ENCODE data around the gene CHAF1B.

CHAF1B gene

DNA sequence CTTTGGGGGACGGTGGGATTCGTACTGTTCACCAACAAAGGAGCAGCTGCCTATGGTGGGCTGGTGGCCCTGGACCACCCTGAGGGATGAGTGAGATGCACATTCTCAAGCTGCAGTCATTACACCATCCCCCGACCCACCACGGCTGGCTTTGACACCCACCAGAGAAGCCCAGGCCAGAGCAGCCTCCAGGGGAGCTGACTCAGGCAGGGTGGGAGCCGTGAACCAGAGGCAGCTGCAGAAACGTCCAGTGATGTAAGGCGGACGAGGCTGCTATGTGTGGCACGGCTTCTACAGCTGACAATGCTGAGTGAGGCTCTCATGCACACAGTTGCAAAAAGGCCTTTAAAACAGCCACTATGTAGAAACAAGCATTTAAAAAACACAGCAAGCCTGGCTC is 40.1 kb downstream of the CHAF1B start:
- Histone ChIP-seq H3K4me1 (peaks cover 3% of the 10 kb centered on the region; the same call in 1 of the 2 replicates), H3K36me3 (replicated peaks) (peaks cover under 1% of the 10 kb centered on the region), H3K4me3 (no peak overlapping the region), H3K27me3 (ENCODE audit: low read depth) (no peaks in the 10 kb centered on the region), H3K9me3 (no peaks in the 10 kb centered on the region)
- in situ Hi-C loops (cut with MboI; ENCODE audit: low sequenced_read_pairs): no loop called here
- DNase-seq (ENCODE audit: low spot score in 2 of 2): no peak

DNA sequence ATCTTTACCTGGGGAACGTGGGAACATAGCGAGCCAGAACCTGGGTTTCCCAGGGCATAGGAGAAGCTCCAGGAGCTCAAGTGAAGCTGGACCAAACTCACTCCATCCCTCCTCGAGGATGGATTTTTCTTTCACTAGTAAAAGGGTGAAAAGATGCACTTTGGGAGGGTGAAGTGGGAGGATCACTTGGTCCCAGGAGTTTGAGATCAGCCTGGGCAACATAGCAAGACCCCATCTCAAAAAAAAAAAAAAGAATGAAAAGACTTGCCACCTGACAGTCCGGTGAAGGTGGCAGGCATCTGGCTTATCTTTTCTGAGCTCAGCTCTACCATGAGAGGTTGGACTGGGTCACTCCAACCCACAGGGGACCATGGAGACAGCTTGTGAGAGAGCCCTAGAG is 42.3 kb downstream of the CHAF1B start:
- no peaks in the 10 kb centered on the region for H3K27me3 ChIP-seq (ENCODE audit: low read depth)
- no peaks in the 10 kb centered on the region; the same call in 1 of the 2 replicates for H3K36me3 ChIP-seq (replicated peaks)
- no peak for DNase-seq (ENCODE audit: low spot score in 2 of 2)
- H3K4me1 ChIP-seq: peaks cover 3% of the 10 kb centered on the region; the same call in 1 of the 2 replicates
- in situ Hi-C loops (cut with MboI; ENCODE audit: low sequenced_read_pairs): no loop called here
- H3K4me3 ChIP-seq: no peak overlapping the region
- H3K9me3 ChIP-seq: no peaks in the 10 kb centered on the region

DNA sequence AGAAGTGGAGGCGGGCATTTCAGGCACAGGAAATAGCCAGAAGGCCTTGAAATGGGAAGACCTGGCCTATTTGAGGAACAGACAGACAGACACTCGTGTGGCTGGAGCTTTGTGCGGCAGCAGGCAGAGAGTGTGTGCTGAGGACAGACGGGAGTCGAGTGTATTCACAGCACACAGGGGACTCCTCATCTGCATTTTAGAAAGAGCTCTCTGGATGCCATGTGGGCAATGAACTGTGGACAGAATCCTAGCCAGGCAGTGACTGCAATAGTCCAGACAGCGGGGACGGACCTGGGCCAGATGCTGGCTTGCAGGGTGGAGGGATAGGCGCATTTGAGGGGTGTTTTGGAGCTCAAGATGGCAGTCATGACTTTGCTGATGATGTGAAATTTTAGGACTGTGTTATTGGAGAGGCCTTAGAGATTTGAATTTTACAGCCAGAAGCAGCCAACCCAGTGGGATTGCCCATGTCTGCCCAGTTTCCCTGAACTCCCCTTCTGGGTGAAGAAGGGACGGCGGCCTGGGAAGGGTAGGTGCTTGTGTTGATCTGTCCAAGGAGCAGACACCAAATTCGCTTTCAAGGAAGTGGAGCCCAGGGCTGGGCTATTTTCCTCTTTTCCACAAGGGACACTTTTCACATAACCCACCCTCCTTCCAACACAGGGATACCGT is 43.7 kb downstream of the CHAF1B start:
- no peaks in the 10 kb centered on the region for H3K27me3 ChIP-seq (ENCODE audit: low read depth)
- H3K4me3 ChIP-seq: no peak overlapping the region
- DNase-seq (ENCODE audit: low spot score in 2 of 2): no peak

DNA sequence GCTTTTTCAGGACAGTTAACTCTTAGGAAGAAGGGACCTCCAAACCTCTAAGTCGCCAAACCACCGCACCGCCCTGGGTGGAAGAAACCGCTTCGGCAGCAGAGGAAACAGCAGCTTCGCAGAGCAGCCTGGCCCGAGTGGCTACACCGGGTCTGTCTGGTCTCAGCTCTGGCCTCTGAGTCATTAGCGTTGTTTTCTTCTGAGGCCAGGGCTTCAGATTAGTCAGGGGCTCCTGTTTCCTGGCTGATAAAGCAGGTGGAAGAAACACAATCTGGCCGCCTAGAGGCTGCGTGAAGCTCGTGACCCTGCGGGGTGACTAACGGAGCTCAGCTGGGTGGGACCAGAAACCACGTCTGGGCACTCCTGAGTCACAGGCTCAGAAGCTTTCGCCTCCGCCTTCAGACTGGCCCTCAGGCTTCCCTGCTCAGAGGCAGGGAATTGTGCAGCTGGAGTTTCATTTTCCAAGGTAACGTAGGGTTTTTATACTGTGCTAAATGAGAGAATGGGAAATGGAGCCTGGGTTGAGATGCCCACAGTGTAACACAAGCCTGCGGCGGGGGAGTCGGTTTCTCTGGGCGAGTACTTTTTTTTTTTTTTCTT is 44.9 kb downstream of the CHAF1B start:
- Histone ChIP-seq H3K36me3 (replicated peaks) (no peaks in the 10 kb centered on the region), H3K9me3 (no peaks in the 10 kb centered on the region), H3K4me1 (peaks cover 3% of the 10 kb centered on the region; the same call in 1 of the 2 replicates), H3K27me3 (ENCODE audit: low read depth) (no peaks in the 10 kb centered on the region), H3K4me3 (no peak overlapping the region)
- DNase-seq (ENCODE audit: low spot score in 2 of 2): peak in 1 of 2 experiments; percentile 50
- in situ Hi-C loops (cut with MboI; ENCODE audit: low sequenced_read_pairs): no loop called here

More for the DNA sequence above, 43.7 kb downstream of the CHAF1B start:
- H3K4me1 ChIP-seq: peaks cover 3% of the 10 kb centered on the region; the same call in 1 of the 2 replicates
- in situ Hi-C loops (cut with MboI; ENCODE audit: low sequenced_read_pairs): no loop called here
- no peaks in the 10 kb centered on the region for H3K9me3 ChIP-seq
- no peaks in the 10 kb centered on the region for H3K36me3 ChIP-seq (replicated peaks)

DNA sequence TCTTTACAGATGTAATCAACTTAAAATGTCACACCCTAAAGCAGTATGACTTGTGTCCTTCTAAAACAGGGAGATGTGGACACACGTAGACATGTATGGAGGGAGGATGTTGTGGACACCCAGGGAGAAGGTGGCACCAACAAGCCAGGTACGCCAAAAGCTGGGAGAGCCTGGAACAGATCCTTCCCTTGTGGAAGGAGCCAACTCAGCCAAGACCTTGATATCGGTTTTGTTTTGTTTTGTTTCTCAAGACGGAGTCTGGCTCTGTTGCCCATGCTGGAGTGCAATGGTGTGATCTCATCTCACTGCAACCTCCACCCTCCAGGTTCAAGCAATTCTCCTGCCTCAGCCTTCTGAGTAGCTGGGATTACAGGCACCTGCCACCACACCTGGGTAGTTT is 45.6 kb downstream of the CHAF1B start:
- Histone ChIP-seq H3K4me3 (no peak overlapping the region), H3K36me3 (replicated peaks) (no peaks in the 10 kb centered on the region), H3K9me3 (no peaks in the 10 kb centered on the region), H3K27me3 (ENCODE audit: low read depth) (no peaks in the 10 kb centered on the region), H3K4me1 (peaks cover 3% of the 10 kb centered on the region; the same call in 1 of the 2 replicates)
- no peak for DNase-seq (ENCODE audit: low spot score in 2 of 2)
- in situ Hi-C loops (cut with MboI; ENCODE audit: low sequenced_read_pairs): no loop called here

DNA sequence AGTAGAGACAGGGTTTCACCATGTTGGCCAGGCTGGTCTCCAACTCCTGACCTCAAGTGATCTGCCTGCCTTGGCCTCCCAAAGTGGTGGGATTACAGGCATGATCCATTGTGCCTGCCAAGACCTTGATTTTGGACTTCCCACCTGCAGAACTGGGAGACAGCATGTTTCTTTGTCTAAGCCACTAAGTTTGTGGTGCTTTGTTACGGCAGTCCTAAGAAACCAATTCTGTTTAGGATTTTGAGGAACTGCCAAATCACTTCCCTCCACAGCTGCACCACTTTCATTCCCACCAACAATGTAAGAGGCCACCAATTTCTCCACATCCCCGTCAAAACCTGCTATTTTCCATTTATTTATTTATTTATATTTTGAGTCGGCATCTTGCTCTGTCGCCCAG is 46.1 kb downstream of the CHAF1B start:
- H3K4me3 ChIP-seq: no peak overlapping the region
- no peaks in the 10 kb centered on the region for H3K27me3 ChIP-seq (ENCODE audit: low read depth)
- no peak for DNase-seq (ENCODE audit: low spot score in 2 of 2)
- in situ Hi-C loops (cut with MboI; ENCODE audit: low sequenced_read_pairs): no loop called here
- H3K36me3 ChIP-seq (replicated peaks): no peaks in the 10 kb centered on the region
- no peaks in the 10 kb centered on the region for H3K9me3 ChIP-seq
- H3K4me1 ChIP-seq: peaks cover 3% of the 10 kb centered on the region; the same call in 1 of the 2 replicates

DNA sequence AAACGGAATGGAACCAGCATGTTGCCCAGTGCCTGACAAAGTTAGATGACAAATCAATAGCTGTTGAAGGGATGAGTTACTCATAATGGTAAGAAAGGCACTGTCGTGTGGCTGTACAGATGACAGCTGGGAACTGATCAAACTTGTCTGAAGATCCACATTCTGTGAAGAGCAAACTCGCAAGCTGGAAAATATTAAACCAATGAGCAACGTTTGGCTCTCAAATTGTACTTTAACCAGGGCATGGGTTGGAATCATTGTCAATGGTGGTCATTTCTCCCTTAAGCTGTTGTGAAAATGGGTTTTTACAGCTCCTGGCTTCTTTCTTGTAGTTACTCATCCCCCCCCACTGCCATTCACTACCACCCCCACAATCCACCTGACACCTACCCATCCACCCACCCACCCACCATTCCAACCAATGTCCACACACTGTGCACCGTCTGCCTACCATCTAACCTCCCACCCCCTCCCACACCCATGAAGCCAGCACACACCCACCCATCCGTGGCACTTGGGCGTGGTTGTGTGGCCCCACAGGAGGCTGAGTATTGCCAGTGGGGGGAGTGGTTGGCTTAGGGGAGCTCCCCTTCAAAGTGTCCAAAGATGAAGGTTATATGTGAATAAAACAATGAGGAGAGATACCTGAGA is 48.0 kb downstream of the CHAF1B start:
- Histone ChIP-seq H3K4me1 (peaks cover 3% of the 10 kb centered on the region; the same call in 1 of the 2 replicates), H3K9me3 (no peaks in the 10 kb centered on the region), H3K36me3 (replicated peaks) (no peaks in the 10 kb centered on the region), H3K27me3 (ENCODE audit: low read depth) (no peaks in the 10 kb centered on the region), H3K4me3 (no peak overlapping the region)
- DNase-seq (ENCODE audit: low spot score in 2 of 2): no peak
- in situ Hi-C loops (cut with MboI; ENCODE audit: low sequenced_read_pairs): no loop called here

DNA sequence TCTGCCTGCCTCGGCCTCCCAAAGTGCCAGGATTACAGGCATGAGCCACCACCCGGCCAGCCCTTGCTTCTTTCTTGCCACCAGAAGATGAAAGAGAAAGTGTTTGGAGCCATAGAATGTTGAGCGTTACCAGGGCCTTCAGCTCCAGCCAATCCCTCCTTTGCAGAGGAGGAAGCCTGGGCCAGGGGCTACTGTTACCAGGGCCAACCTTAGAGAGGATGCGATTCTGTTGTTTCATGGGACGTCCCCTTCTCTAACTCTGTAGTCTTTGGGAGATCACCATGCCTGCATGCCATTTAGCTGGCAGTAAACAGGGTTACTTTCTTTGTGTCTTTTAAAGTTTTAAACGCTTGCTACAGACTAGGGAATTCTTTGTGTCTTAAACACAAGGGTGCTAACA is 49.0 kb downstream of the CHAF1B start:
- Histone ChIP-seq H3K9me3 (no peaks in the 10 kb centered on the region), H3K4me3 (no peak overlapping the region), H3K4me1 (peaks cover 3% of the 10 kb centered on the region; the same call in 1 of the 2 replicates), H3K36me3 (replicated peaks) (no peaks in the 10 kb centered on the region), H3K27me3 (ENCODE audit: low read depth) (no peaks in the 10 kb centered on the region)
- in situ Hi-C loops (cut with MboI; ENCODE audit: low sequenced_read_pairs): no loop called here
- DNase-seq (ENCODE audit: low spot score in 2 of 2): no peak

DNA sequence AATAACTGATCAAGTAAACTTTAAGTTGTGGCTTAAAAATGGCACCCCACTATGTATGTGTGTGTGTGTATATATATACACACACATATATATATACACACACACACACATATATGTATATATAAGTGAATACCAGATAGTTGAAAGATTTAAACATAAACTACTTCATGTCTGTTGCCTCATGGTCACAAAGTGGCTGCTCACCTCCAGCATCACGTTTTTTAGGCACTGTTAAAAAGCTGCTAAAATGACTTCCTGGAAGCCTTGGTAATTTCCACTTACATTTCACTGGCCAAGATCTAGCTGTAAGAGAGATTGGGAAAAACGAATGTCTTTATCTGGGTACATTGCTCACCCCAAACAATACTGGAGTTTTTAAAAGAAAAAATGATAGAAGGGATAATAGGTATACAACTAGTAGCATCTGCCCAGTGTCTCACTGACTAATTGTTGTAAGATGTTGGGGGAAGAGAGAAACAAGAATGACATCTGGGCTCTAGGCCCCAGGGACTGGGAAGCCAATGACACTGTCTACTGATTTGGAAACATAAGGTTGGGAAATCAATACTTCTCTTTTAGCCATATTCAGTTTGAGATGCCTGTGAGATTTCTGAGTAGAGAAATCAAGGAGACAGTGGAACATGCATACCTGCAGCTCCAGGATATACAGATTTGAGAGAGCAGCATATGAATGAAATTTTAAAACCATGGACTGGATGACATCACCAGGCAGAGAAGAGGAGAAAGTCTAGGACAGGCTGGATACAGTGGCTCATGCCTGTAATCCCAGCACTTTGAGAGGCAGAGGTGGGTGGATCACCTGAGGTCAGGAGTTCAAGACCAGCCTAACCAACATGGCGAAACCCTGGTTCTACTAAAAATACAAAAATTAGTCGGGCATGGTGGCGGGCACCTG is 51.9 kb downstream of the CHAF1B start:
- in situ Hi-C loops (cut with MboI; ENCODE audit: low sequenced_read_pairs): no loop called here
- Histone ChIP-seq H3K9me3 (no peaks in the 10 kb centered on the region), H3K27me3 (ENCODE audit: low read depth) (no peaks in the 10 kb centered on the region), H3K36me3 (replicated peaks) (no peaks in the 10 kb centered on the region), H3K4me3 (no peak overlapping the region), H3K4me1 (no peaks in the 10 kb centered on the region)
- no peak for DNase-seq (ENCODE audit: low spot score in 2 of 2)

DNA sequence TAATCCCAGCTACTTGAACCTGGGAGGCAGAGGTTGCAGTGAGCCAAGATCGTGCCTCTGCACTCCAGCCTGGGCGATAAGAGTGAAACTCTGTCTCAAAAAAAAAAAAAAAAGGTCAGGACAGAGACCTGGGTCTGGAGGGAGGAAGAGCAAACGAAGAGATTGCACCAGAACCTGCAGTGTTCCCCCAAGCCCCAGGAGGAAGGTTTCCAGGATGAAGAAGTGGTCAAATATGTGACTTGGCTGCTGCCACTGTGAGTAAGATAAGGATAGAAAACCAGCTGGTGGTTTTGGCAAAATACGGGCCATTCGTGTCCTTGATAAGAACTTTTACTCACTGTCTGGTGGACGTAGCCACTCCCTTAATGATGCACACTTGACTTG is 52.5 kb downstream of the CHAF1B start:
- Histone ChIP-seq H3K27me3 (ENCODE audit: low read depth) (no peaks in the 10 kb centered on the region), H3K36me3 (replicated peaks) (no peaks in the 10 kb centered on the region), H3K9me3 (no peaks in the 10 kb centered on the region), H3K4me3 (no peak overlapping the region), H3K4me1 (no peaks in the 10 kb centered on the region)
- DNase-seq (ENCODE audit: low spot score in 2 of 2): no peak
- in situ Hi-C loops (cut with MboI; ENCODE audit: low sequenced_read_pairs): no loop called here

DNA sequence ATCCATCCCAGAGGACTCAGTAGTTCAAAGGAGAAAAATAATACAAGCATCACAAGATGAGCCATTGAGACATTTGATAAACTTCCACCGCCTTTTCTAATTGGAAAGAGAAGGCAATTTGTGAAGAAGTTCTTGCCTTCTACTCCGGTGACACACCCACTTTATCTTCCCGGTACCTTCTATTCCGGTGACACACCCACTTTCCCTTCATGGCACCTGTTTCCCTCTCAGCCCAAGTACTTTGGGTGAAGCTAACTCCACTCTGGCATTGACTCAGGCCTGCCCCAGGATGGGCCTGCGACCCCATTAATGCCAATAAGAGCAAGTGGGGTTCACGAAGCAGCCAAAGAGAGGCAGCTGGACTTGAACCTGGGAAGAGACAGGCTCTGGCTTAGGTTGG is 56.5 kb downstream of the CHAF1B start:
- no peak for DNase-seq (ENCODE audit: low spot score in 2 of 2)
- no peak overlapping the region for H3K4me3 ChIP-seq
- H3K9me3 ChIP-seq: no peaks in the 10 kb centered on the region
- no peaks in the 10 kb centered on the region for H3K36me3 ChIP-seq (replicated peaks)
- in situ Hi-C loops (cut with MboI; ENCODE audit: low sequenced_read_pairs): no loop called here
- H3K4me1 ChIP-seq: no peaks in the 10 kb centered on the region
- no peaks in the 10 kb centered on the region for H3K27me3 ChIP-seq (ENCODE audit: low read depth)

DNA sequence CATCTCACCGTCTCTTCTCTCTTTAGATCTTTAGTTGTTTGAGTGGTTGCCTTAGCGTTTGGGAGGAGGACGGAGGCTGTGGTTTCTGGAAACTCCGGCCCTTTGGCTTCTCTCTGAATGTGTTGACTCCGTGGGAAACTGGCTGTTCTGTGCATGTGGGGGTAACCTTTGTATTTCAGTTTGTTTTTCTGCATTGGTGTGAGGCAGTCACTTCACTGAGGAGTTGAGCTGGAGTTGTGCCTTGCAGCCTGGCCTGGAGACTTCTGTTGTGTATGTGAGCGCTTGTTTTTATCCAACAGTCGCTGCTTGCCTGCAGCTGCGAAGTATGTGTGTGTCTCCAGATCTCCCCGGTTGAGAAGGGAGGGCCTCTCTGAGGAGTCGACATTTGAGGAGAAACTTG is 61.1 kb downstream of the CHAF1B start:
- DNase-seq (ENCODE audit: low spot score in 2 of 2): no peak
- H3K36me3 ChIP-seq (replicated peaks): no peaks in the 10 kb centered on the region
- no peaks in the 10 kb centered on the region for H3K27me3 ChIP-seq (ENCODE audit: low read depth)
- in situ Hi-C loops (cut with MboI; ENCODE audit: low sequenced_read_pairs): no loop called here
- no peaks in the 10 kb centered on the region for H3K9me3 ChIP-seq
- H3K4me1 ChIP-seq: no peaks in the 10 kb centered on the region
- H3K4me3 ChIP-seq: no peak overlapping the region

DNA sequence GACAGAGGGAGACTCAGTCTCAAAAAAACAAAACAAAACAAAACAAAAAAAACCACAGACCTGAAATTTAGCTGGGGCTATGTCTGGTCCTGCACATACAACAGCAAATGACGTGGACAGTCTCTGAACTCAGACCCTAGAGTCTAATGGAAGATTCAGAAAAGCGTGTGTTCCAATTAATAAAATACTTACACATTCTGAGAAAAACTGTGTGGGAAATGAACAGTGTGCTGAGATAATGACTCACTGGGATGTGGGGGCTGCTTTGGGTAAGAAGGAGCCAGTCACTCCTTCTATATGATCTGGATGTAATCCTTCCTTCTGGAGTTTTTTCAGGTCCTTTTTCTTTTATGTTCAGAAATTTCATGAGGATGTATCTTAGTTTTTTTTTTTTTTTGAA is 65.3 kb downstream of the CHAF1B start:
- Histone ChIP-seq H3K27me3 (ENCODE audit: low read depth) (no peaks in the 10 kb centered on the region), H3K9me3 (no peaks in the 10 kb centered on the region), H3K4me1 (no peaks in the 10 kb centered on the region), H3K36me3 (replicated peaks) (no peaks in the 10 kb centered on the region), H3K4me3 (no peak overlapping the region)
- DNase-seq (ENCODE audit: low spot score in 2 of 2): no peak
- in situ Hi-C loops (cut with MboI; ENCODE audit: low sequenced_read_pairs): no loop called here

Measured in HAP-1 (cell line).